DOHH2 (cell line): Measurements from ENCODE around the gene RNF212.

Experiments
- H3F3A ChIP-seq: fragments of 200-600 bp; sonication (generic), shearing (Covaris generic); 2 replicates; pipeline ENCODE4 v1.6.0; 2016; ENCODE audit warnings: antibody characterized with exemption, mild to moderate bottlenecking; ENCODE audit not compliant: control insufficient read depth, insufficient read depth
- H3K27ac ChIP-seq: fragments of 200-600 bp; sonication (generic); 2 replicates; pipeline ENCODE4 v1.5.1; 2014; ENCODE audit warnings: low read depth, mild to moderate bottlenecking, low read length, moderate library complexity
- H3K27me3 ChIP-seq: fragments of 200-600 bp; sonication (generic); 2 replicates; pipeline ENCODE4 v1.6.1; 2014; ENCODE audit warnings: mild to moderate bottlenecking, low read length, mixed read lengths; ENCODE audit not compliant: control insufficient read depth
- H3K36me3 ChIP-seq: fragments of 200-600 bp; sonication (generic); 2 replicates; pipeline ENCODE4 v1.6.1; 2014; ENCODE audit warnings: mild to moderate bottlenecking, low read length, moderate library complexity, mixed read lengths; ENCODE audit not compliant: control insufficient read depth
- H3K4me1 ChIP-seq: fragments of 200-600 bp; sonication (generic); 2 replicates; pipeline ENCODE4 v1.6.1; 2014; ENCODE audit warnings: mild to moderate bottlenecking, low read length, mixed read lengths; ENCODE audit not compliant: control insufficient read depth
- H3K4me2 ChIP-seq: fragments of 200-600 bp; sonication (generic); 2 replicates; pipeline ENCODE4 v1.6.0; 2014; ENCODE audit warnings: mild to moderate bottlenecking, low read length, moderate library complexity
- H3K4me3 ChIP-seq: fragments of 200-600 bp; sonication (generic); 2 replicates; pipeline ENCODE4 v1.5.1; 2014; ENCODE audit warnings: mild to moderate bottlenecking, low read length, mixed read lengths
- H3K79me2 ChIP-seq: fragments of 200-600 bp; sonication (generic); 2 replicates; pipeline ENCODE4 v1.6.1; 2014; ENCODE audit warnings: mild to moderate bottlenecking, low read length, mixed read lengths; ENCODE audit not compliant: control insufficient read depth
- H3K9me2 ChIP-seq: fragments of 200-600 bp; sonication (generic); replicated peaks from 2 replicates; pipeline ENCODE4 v1.6.1; 2014; ENCODE audit warnings: mild to moderate bottlenecking, low read length, mixed read lengths; ENCODE audit not compliant: control insufficient read depth
- H3K9me3 ChIP-seq: fragments of 200-600 bp; sonication (generic); 2 replicates; pipeline ENCODE4 v1.6.1; 2014; ENCODE audit warnings: antibody characterized with exemption, low read length, mixed read lengths; ENCODE audit not compliant: control insufficient read depth, insufficient read depth
- H4K20me1 ChIP-seq: fragments of 200-600 bp; sonication (generic); 2 replicates; pipeline ENCODE4 v1.6.0; 2014; ENCODE audit warnings: low read depth, mild to moderate bottlenecking, antibody characterized with exemption, low read length, moderate library complexity; ENCODE audit not compliant: control insufficient read depth, insufficient read depth
- EZH2phosphoT487 ChIP-seq: fragments of 200-600 bp; sonication (generic); IDR thresholded peaks from 2 replicates; pipeline ENCODE4 v1.6.1; 2017; ENCODE audit warnings: borderline replicate concordance, mild to moderate bottlenecking, antibody characterized with exemption, low read length, moderate library complexity, mixed read lengths
- TF ChIP-seq, protein P1 (sequence below): fragments of 200-600 bp; sonication (generic); IDR thresholded peaks from one replicate; pipeline ENCODE4 v1.5.1; 2014; ENCODE audit warnings: antibody characterized with exemption, mild to moderate bottlenecking, low read depth, low read length; ENCODE audit not compliant: poor library complexity, severe bottlenecking

Gene RNF212

DNA sequence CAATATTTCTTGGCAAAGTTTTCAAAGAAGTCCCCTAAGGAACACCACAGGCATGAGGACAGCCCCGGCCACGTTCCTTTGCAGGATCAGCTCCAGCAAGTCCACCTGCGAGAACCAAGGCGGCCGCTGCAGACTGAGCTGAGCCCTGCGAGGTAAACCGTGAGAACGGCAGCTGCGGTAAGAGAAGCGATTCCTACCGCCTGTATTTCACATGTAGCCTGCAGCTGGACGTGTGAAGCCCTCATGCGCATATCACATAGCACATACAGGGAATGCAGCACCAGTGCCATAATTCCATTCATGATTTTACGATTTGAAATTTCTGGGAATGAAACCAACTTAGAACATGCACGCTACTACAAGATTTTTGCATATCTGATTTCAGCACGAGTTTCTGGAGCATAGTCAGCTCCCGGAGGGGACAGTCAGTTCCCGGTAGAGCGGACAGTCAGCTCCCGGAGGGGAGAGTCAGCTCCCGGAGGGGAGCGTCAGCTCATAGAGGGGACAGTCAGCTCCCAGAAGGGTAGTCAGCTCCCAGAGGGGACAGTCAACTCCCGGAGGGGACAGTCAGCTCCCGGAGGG, 60.2 kb downstream of the RNF212 start:
- H3K36me3 ChIP-seq = no peaks in the 10 kb centered on the region

DNA sequence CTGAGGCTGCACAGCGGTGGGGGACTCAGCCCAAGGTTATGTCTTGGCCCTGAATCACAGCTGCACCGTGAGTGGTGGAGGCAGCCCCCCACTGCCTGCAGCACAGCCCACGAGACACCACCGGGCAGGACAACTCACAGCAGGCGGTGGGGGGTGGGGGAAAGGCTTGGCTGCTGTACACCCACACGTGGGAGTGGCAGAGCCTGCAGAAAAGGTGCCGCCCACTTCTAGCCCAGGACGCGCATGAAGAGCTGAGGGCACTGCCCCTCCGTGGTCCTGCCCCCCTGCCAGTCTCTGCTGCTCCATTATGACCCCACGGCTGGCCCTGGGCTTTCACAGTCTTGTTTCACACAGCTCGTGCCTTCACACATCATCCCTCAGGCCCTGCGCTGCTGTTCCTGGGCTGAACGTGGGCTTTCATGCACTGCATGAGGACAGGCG, 61.1 kb downstream of the RNF212 start:
- no peak overlapping the region for H3K4me2 ChIP-seq
- no peak overlapping the region for H3K4me3 ChIP-seq
- H4K20me1 ChIP-seq = no peaks in the 10 kb centered on the region
- H3K4me1 ChIP-seq = peaks cover 16% of the 10 kb centered on the region
- H3K9me2 ChIP-seq = no peaks in the 10 kb centered on the region
- H3K9me3 ChIP-seq = no peaks in the 10 kb centered on the region
- no peaks in the 10 kb centered on the region for H3K36me3 ChIP-seq
- TF ChIP-seq EZH2phosphoT487 = no peak
- TF ChIP-seq, protein P1, sequence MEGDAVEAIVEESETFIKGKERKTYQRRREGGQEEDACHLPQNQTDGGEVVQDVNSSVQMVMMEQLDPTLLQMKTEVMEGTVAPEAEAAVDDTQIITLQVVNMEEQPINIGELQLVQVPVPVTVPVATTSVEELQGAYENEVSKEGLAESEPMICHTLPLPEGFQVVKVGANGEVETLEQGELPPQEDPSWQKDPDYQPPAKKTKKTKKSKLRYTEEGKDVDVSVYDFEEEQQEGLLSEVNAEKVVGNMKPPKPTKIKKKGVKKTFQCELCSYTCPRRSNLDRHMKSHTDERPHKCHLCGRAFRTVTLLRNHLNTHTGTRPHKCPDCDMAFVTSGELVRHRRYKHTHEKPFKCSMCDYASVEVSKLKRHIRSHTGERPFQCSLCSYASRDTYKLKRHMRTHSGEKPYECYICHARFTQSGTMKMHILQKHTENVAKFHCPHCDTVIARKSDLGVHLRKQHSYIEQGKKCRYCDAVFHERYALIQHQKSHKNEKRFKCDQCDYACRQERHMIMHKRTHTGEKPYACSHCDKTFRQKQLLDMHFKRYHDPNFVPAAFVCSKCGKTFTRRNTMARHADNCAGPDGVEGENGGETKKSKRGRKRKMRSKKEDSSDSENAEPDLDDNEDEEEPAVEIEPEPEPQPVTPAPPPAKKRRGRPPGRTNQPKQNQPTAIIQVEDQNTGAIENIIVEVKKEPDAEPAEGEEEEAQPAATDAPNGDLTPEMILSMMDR = no peak
- no peak overlapping the region for H3K27ac ChIP-seq
- no peaks in the 10 kb centered on the region for H3F3A ChIP-seq
- H3K27me3 ChIP-seq = peaks cover 4% of the 10 kb centered on the region; the same call in 1 of the 2 replicates
- H3K79me2 ChIP-seq = no peaks in the 10 kb centered on the region

More for the DNA sequence above, 60.2 kb downstream of the RNF212 start:
- no peak for TF ChIP-seq EZH2phosphoT487
- TF ChIP-seq, protein P1 = no peak
- Histone ChIP-seq H3K4me1 (peaks cover 16% of the 10 kb centered on the region), H3K9me2 (no peaks in the 10 kb centered on the region), H3K27me3 (peaks cover 4% of the 10 kb centered on the region; the same call in 1 of the 2 replicates), H4K20me1 (no peaks in the 10 kb centered on the region), H3K9me3 (no peaks in the 10 kb centered on the region), H3F3A (no peaks in the 10 kb centered on the region), H3K79me2 (no peaks in the 10 kb centered on the region), H3K4me3 (no peak overlapping the region), H3K27ac (no peak overlapping the region), H3K4me2 (no peak overlapping the region)

DNA sequence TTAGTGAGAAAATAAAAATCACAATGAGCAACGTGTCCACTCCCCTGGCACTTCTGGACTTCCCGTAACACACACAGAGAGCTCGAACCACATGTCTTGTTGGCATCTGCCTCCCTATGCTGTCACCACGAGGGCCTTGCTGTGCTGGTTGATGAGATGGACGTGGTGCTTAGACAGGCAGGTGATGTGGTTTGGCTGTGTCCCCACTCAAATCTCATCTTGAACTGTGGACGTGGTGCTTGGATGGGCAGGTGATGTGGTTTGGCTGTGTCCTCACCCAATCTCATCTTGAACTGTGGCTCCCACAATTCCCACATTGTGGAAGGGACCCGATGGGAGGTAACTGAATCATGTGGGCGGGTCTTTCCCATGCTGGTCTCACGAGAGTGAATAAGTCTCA, 61.9 kb downstream of the RNF212 start:
- Histone ChIP-seq H3K4me1 (peaks cover 13% of the 10 kb centered on the region), H3K36me3 (no peaks in the 10 kb centered on the region), H3K4me2 (no peak overlapping the region), H3K4me3 (no peak overlapping the region), H3K27ac (no peak overlapping the region), H3K9me3 (no peaks in the 10 kb centered on the region; the same call in 1 of the 2 replicates), H3K79me2 (no peaks in the 10 kb centered on the region), H4K20me1 (no peaks in the 10 kb centered on the region), H3K27me3 (peaks cover 4% of the 10 kb centered on the region; the same call in 1 of the 2 replicates), H3K9me2 (no peaks in the 10 kb centered on the region), H3F3A (no peaks in the 10 kb centered on the region)
- TF ChIP-seq, protein P1 = no peak
- TF ChIP-seq EZH2phosphoT487 = no peak
